GM23338 (cell line): Measurements from ENCODE around the gene PCSK2. TPM values are rescaled to one million over a fixed set of nuclear protein-coding genes. Genes with fewer than 3 reads are reported as not detected.

Experiments used
- ATAC-seq: fragments of 200-7000 bp; cut with Tn5 transposase; 3 replicates; pipeline ENCODE4 v1.9.1; 2020
- DNase-seq: peaks from one replicate; pipeline ENCODE4 v3.0.0-alpha.2; 2015; ENCODE audit warnings: low spot score
- H2AFZ ChIP-seq: fragments of 200-600 bp; sonication (generic); 2 replicates; pipeline ENCODE4 v1.8.0; 2016; ENCODE audit warnings: antibody characterized with exemption, mild to moderate bottlenecking, moderate library complexity
- H3F3A ChIP-seq: fragments of 200-600 bp; sonication (generic); replicated peaks from 2 replicates; pipeline ENCODE4 v1.8.0; 2017; ENCODE audit warnings: antibody characterized with exemption, mixed run types, low read depth
- H3K27ac ChIP-seq: fragments of 200-600 bp; sonication (generic); 2 replicates; pipeline ENCODE4 v1.6.1; 2016; ENCODE audit warnings: low read depth
- H3K27me3 ChIP-seq: fragments of 200-600 bp; sonication (generic); 2 replicates; pipeline ENCODE4 v1.8.0; 2016; ENCODE audit warnings: mild to moderate bottlenecking, mixed run types, moderate library complexity; ENCODE audit not compliant: insufficient read depth
- H3K36me3 ChIP-seq: fragments of 200-600 bp; sonication (generic); 2 replicates; pipeline ENCODE4 v1.8.0; 2016; ENCODE audit warnings: mild to moderate bottlenecking; ENCODE audit not compliant: insufficient read depth
- H3K4me1 ChIP-seq: fragments of 200-600 bp; sonication (generic); 2 replicates; pipeline ENCODE4 v1.8.0; 2016; ENCODE audit warnings: mild to moderate bottlenecking, moderate library complexity; ENCODE audit not compliant: insufficient read depth
- H3K4me2 ChIP-seq: fragments of 200-600 bp; sonication (generic); 2 replicates; pipeline ENCODE4 v1.7.1; 2017; ENCODE audit warnings: mixed run types
- H3K4me3 ChIP-seq: fragments of 200-600 bp; sonication (generic); 2 replicates; pipeline ENCODE4 v1.6.1; 2016; ENCODE audit warnings: mixed run types
- H3K79me2 ChIP-seq: fragments of 200-600 bp; sonication (generic); replicated peaks from 2 replicates; pipeline ENCODE4 v1.8.0; 2017; ENCODE audit warnings: mild to moderate bottlenecking; ENCODE audit not compliant: insufficient read depth
- H3K9me2 ChIP-seq: fragments of 200-600 bp; sonication (generic); 2 replicates; pipeline ENCODE4 v1.8.0; 2017; ENCODE audit not compliant: insufficient read depth
- H4K20me1 ChIP-seq: fragments of 200-600 bp; sonication (generic); replicated peaks from 2 replicates; pipeline ENCODE4 v1.8.0; 2017; ENCODE audit warnings: mild to moderate bottlenecking; ENCODE audit not compliant: insufficient read depth
- H3K27ac Mint-ChIP-seq: 2 replicates; pipeline ENCODE4 v1.8.0; 2020; ENCODE audit warnings: inconsistent platforms, mild to moderate bottlenecking, moderate library complexity, mixed read lengths
- H3K27me3 Mint-ChIP-seq: 3 replicates; pipeline ENCODE4 v1.8.0; 2022; ENCODE audit warnings: low read depth, mild to moderate bottlenecking, moderate library complexity, mixed read lengths, inconsistent platforms; ENCODE audit not compliant: insufficient read depth, poor library complexity
- H3K36me3 Mint-ChIP-seq: 3 replicates; pipeline ENCODE4 v1.8.0; 2021; ENCODE audit warnings: low read depth, mild to moderate bottlenecking, inconsistent platforms, moderate library complexity, mixed read lengths
- H3K4me1 Mint-ChIP-seq: 3 replicates; pipeline ENCODE4 v1.8.0; 2020; ENCODE audit warnings: mild to moderate bottlenecking, inconsistent platforms, mixed read lengths
- H3K4me3 Mint-ChIP-seq: 3 replicates; pipeline ENCODE4 v1.8.0; 2021; ENCODE audit warnings: moderate library complexity, mild to moderate bottlenecking, inconsistent platforms, mixed read lengths
- H3K9me3 Mint-ChIP-seq: 3 replicates; pipeline ENCODE4 v1.8.0; 2020; ENCODE audit warnings: moderate library complexity, mild to moderate bottlenecking, inconsistent platforms, mixed read lengths
- CREB1 ChIP-seq: fragments of 250-450 bp; sonication (Bioruptor Pico); IDR thresholded peaks from 2 replicates; pipeline ENCODE4 v1.5.0; 2020; ENCODE audit warnings: low read depth, mild to moderate bottlenecking, moderate library complexity
- EZH2 ChIP-seq: fragments of 200-600 bp; sonication (generic); IDR thresholded peaks from one replicate; pipeline ENCODE4 v1.8.0; 2017; ENCODE audit warnings: antibody characterized with exemption, mild to moderate bottlenecking, low read depth; ENCODE audit not compliant: unreplicated experiment
- EZH2phosphoT487 ChIP-seq: fragments of 200-600 bp; sonication (generic); IDR thresholded peaks from one replicate; pipeline ENCODE4 v1.8.1; 2018; ENCODE audit warnings: antibody characterized with exemption; ENCODE audit not compliant: unreplicated experiment
- JUNB ChIP-seq: IDR thresholded peaks from one replicate; pipeline ENCODE4 v1.6.1; 2016; ENCODE audit warnings: antibody characterized with exemption; ENCODE audit not compliant: unreplicated experiment
- NANOG ChIP-seq: IDR thresholded peaks from 2 replicates; pipeline ENCODE4 v1.6.1; 2016; ENCODE audit warnings: antibody characterized with exemption, borderline replicate concordance
- POLR2AphosphoS5 ChIP-seq: IDR thresholded peaks from 2 replicates; pipeline ENCODE4 v1.6.1; 2016; ENCODE audit warnings: antibody characterized with exemption, low read depth
- STAT1 ChIP-seq: IDR thresholded peaks from one replicate; pipeline ENCODE4 v1.6.1; 2016; ENCODE audit warnings: antibody characterized with exemption; ENCODE audit not compliant: unreplicated experiment
- ZNF114 ChIP-seq: fragments of 250-450 bp; sonication (Bioruptor Pico); IDR thresholded peaks from 2 replicates; pipeline ENCODE4 v1.5.0; 2020; ENCODE audit warnings: mild to moderate bottlenecking, moderate library complexity
- ZNF331 ChIP-seq: fragments of 250-450 bp; sonication (Bioruptor Pico); IDR thresholded peaks from 2 replicates; pipeline ENCODE4 v1.5.0; 2020; ENCODE audit warnings: low read depth, mild to moderate bottlenecking, moderate library complexity
- polyA plus RNA-seq: library from polyadenylated mRNA; unstranded; fragments of >200 nt; fragmentation: Nextera tagmentation; extraction: Ambion mirVana; gene quantifications from 2 replicates; pipeline ENCODE4 v1.2.1, GENCODE V29; 2016
- total RNA-seq: library from RNA; depleted of rRNA; stranded (reverse); fragments of >200 nt; shearing (Covaris generic); gene quantifications from 2 replicates; pipeline ENCODE4 v1.2.3, GENCODE V29; 2014
- TF ChIP-seq, protein P1 (sequence below), 2 experiments: fragments of 200-600 bp in 1 of 2; sonication (generic) in 1 of 2; conservative IDR thresholded peaks; 2 replicates each; pipeline versions ENCODE4 v1.5.1 to v1.6.1; 2016 to 2017; ENCODE audit warnings: antibody characterized with exemption in 2 of 2, low read depth in 2 of 2, mild to moderate bottlenecking in 2 of 2, moderate library complexity in 1 of 2
- TF ChIP-seq, protein P2 (sequence below): IDR thresholded peaks from 2 replicates; pipeline ENCODE4 v1.6.1; 2016; ENCODE audit warnings: antibody characterized with exemption
- TF ChIP-seq, protein P3 (sequence below): IDR thresholded peaks from one replicate; pipeline ENCODE4 v1.6.1; 2018; ENCODE audit warnings: antibody characterized with exemption; ENCODE audit not compliant: unreplicated experiment
- TF ChIP-seq, protein P4 (sequence below): fragments of 250-450 bp; sonication (Bioruptor Pico); IDR thresholded peaks from 2 replicates; pipeline ENCODE4 v1.5.0; 2020; ENCODE audit warnings: mild to moderate bottlenecking, moderate library complexity

The PCSK2 gene
- total and polyA plus RNA-seq, 2 experiments from 2014 or later = 0.37 to 1.1 TPM

DNA sequence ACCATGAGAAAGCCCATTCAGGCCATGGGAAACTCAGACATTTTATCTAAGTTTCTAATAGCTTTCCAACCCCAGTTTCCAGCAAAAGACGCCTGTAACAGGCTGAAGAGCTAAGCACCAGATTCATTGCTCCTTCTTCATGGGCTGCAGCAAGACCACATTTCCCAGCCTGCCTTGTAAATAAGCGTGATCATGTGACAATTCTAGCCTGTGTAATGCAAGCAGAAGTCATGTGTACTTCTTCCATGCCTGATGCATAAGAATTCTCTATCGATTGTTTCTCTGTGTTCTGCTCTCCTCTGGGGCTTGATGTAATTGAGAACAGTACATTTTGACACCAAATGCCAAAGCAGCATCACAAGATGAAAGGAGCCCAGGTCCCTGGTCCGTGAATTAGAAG, 6.8 kb downstream of the PCSK2 start:
- H3K36me3 ChIP-seq = no peaks in the 10 kb centered on the region
- no peaks in the 10 kb centered on the region for H4K20me1 ChIP-seq
- no peaks in the 10 kb centered on the region for H3F3A ChIP-seq
- DNase-seq (no peak), ATAC-seq (no peak)
- Mint-ChIP-seq H3K27ac (no peak overlapping the region), H3K27me3 (peaks cover 13% of the 10 kb centered on the region), H3K4me1 (peaks cover 14% of the 10 kb centered on the region), H3K9me3 (no peaks in the 10 kb centered on the region), H3K36me3 (no peaks in the 10 kb centered on the region), H3K4me3 (no peak overlapping the region)
- peaks cover 19% of the 10 kb centered on the region for H3K27me3 ChIP-seq
- peak overlapping the region; percentile 69; the same call in 1 of the 2 replicates for H2AFZ ChIP-seq
- peaks cover 20% of the 10 kb centered on the region for H3K4me1 ChIP-seq
- no peak overlapping the region for H3K4me2 ChIP-seq
- H3K79me2 ChIP-seq = no peaks in the 10 kb centered on the region
- no peaks in the 10 kb centered on the region for H3K9me2 ChIP-seq
- TF ChIP-seq ZNF331 (no peak), ZNF114 (CRISPR knock-in tag) (no peak), NANOG (no peak), EZH2phosphoT487 (no peak), CREB1 (CRISPR knock-in tag) (no peak), POLR2AphosphoS5 (no peak), JUNB (no peak), STAT1 (no peak), EZH2 (no peak)
- TF ChIP-seq, protein P1, sequence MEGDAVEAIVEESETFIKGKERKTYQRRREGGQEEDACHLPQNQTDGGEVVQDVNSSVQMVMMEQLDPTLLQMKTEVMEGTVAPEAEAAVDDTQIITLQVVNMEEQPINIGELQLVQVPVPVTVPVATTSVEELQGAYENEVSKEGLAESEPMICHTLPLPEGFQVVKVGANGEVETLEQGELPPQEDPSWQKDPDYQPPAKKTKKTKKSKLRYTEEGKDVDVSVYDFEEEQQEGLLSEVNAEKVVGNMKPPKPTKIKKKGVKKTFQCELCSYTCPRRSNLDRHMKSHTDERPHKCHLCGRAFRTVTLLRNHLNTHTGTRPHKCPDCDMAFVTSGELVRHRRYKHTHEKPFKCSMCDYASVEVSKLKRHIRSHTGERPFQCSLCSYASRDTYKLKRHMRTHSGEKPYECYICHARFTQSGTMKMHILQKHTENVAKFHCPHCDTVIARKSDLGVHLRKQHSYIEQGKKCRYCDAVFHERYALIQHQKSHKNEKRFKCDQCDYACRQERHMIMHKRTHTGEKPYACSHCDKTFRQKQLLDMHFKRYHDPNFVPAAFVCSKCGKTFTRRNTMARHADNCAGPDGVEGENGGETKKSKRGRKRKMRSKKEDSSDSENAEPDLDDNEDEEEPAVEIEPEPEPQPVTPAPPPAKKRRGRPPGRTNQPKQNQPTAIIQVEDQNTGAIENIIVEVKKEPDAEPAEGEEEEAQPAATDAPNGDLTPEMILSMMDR (conservative IDR thresholded peaks at IDR 0.05; ENCODE audit: low read depth in 2 of 2) = no peak
- TF ChIP-seq, protein P2, sequence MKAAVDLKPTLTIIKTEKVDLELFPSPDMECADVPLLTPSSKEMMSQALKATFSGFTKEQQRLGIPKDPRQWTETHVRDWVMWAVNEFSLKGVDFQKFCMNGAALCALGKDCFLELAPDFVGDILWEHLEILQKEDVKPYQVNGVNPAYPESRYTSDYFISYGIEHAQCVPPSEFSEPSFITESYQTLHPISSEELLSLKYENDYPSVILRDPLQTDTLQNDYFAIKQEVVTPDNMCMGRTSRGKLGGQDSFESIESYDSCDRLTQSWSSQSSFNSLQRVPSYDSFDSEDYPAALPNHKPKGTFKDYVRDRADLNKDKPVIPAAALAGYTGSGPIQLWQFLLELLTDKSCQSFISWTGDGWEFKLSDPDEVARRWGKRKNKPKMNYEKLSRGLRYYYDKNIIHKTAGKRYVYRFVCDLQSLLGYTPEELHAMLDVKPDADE = no peak
- TF ChIP-seq, protein P3, sequence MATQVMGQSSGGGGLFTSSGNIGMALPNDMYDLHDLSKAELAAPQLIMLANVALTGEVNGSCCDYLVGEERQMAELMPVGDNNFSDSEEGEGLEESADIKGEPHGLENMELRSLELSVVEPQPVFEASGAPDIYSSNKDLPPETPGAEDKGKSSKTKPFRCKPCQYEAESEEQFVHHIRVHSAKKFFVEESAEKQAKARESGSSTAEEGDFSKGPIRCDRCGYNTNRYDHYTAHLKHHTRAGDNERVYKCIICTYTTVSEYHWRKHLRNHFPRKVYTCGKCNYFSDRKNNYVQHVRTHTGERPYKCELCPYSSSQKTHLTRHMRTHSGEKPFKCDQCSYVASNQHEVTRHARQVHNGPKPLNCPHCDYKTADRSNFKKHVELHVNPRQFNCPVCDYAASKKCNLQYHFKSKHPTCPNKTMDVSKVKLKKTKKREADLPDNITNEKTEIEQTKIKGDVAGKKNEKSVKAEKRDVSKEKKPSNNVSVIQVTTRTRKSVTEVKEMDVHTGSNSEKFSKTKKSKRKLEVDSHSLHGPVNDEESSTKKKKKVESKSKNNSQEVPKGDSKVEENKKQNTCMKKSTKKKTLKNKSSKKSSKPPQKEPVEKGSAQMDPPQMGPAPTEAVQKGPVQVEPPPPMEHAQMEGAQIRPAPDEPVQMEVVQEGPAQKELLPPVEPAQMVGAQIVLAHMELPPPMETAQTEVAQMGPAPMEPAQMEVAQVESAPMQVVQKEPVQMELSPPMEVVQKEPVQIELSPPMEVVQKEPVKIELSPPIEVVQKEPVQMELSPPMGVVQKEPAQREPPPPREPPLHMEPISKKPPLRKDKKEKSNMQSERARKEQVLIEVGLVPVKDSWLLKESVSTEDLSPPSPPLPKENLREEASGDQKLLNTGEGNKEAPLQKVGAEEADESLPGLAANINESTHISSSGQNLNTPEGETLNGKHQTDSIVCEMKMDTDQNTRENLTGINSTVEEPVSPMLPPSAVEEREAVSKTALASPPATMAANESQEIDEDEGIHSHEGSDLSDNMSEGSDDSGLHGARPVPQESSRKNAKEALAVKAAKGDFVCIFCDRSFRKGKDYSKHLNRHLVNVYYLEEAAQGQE = no peak
- TF ChIP-seq, protein P4, sequence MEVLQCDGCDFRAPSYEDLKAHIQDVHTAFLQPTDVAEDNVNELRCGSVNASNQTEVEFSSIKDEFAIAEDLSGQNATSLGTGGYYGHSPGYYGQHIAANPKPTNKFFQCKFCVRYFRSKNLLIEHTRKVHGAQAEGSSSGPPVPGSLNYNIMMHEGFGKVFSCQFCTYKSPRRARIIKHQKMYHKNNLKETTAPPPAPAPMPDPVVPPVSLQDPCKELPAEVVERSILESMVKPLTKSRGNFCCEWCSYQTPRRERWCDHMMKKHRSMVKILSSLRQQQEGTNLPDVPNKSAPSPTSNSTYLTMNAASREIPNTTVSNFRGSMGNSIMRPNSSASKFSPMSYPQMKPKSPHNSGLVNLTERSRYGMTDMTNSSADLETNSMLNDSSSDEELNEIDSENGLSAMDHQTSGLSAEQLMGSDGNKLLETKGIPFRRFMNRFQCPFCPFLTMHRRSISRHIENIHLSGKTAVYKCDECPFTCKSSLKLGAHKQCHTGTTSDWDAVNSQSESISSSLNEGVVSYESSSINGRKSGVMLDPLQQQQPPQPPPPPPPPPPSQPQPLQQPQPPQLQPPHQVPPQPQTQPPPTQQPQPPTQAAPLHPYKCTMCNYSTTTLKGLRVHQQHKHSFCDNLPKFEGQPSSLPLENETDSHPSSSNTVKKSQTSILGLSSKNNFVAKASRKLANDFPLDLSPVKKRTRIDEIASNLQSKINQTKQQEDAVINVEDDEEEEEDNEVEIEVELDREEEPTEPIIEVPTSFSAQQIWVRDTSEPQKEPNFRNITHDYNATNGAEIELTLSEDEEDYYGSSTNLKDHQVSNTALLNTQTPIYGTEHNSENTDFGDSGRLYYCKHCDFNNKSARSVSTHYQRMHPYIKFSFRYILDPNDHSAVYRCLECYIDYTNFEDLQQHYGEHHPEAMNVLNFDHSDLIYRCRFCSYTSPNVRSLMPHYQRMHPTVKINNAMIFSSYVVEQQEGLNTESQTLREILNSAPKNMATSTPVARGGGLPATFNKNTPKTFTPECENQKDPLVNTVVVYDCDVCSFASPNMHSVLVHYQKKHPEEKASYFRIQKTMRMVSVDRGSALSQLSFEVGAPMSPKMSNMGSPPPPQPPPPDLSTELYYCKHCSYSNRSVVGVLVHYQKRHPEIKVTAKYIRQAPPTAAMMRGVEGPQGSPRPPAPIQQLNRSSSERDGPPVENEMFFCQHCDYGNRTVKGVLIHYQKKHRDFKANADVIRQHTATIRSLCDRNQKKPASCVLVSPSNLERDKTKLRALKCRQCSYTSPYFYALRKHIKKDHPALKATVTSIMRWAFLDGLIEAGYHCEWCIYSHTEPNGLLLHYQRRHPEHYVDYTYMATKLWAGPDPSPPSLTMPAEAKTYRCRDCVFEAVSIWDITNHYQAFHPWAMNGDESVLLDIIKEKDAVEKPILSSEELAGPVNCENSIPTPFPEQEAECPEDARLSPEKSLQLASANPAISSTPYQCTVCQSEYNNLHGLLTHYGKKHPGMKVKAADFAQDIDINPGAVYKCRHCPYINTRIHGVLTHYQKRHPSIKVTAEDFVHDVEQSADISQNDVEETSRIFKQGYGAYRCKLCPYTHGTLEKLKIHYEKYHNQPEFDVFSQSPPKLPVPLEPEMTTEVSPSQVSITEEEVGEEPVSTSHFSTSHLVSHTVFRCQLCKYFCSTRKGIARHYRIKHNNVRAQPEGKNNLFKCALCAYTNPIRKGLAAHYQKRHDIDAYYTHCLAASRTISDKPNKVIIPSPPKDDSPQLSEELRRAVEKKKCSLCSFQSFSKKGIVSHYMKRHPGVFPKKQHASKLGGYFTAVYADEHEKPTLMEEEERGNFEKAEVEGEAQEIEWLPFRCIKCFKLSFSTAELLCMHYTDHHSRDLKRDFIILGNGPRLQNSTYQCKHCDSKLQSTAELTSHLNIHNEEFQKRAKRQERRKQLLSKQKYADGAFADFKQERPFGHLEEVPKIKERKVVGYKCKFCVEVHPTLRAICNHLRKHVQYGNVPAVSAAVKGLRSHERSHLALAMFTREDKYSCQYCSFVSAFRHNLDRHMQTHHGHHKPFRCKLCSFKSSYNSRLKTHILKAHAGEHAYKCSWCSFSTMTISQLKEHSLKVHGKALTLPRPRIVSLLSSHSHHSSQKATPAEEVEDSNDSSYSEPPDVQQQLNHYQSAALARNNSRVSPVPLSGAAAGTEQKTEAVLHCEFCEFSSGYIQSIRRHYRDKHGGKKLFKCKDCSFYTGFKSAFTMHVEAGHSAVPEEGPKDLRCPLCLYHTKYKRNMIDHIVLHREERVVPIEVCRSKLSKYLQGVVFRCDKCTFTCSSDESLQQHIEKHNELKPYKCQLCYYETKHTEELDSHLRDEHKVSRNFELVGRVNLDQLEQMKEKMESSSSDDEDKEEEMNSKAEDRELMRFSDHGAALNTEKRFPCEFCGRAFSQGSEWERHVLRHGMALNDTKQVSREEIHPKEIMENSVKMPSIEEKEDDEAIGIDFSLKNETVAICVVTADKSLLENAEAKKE (CRISPR knock-in tag) = no peak
- H3K27ac ChIP-seq = no peak overlapping the region
- no peak overlapping the region for H3K4me3 ChIP-seq
